ENCODE results near the gene COX8C. TPM values are rescaled to one million over a fixed set of nuclear protein-coding genes. Genes with fewer than 3 reads are reported as not detected.

COX8C gene
- total and polyA plus RNA-seq, 10 donors = not detected

DNA sequence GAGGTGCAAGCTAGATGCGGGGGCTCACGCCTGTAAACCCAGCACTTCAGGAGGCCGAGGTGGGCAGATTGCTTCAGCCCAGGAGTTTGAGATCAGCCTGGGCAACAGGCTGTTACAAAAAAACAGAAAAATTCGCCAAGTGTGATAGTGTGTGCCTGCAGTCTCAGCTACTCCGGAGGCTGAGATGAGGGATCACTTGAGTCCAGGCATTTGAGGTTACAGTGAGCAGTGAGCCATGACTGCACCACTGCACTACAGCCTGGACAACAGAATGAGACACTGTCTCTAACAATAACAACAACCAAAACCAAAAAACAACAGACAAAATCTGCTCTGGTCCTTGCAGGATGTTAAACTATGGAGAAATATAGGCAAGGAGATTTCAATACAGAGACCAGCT, 28.1 kb upstream of the COX8C start:
- Histone ChIP-seq H3K4me1 (peaks cover 0 to 66% (median 47%) of the 10 kb centered on the region in 6 donors), H3K27ac (no peak overlapping the region), H3K27me3 (replicated peaks in 1 of 7) (no peaks in the 10 kb centered on the region), H3K36me3 (peaks cover 0 to 10% (median 0%) of the 10 kb centered on the region in 6 donors), H3K9me3 (no peaks in the 10 kb centered on the region), H3K4me3 (no peak overlapping the region)
- intact Hi-C loops (cut with DNase I; ENCODE audit: low total_unique reads) = no loop called here
- TF ChIP-seq POLR2A (IDR thresholded peaks at IDR 0.05) (no peak), POLR2AphosphoS5 (IDR thresholded peaks at IDR 0.05) (no peak)
- TF ChIP-seq, protein P1, sequence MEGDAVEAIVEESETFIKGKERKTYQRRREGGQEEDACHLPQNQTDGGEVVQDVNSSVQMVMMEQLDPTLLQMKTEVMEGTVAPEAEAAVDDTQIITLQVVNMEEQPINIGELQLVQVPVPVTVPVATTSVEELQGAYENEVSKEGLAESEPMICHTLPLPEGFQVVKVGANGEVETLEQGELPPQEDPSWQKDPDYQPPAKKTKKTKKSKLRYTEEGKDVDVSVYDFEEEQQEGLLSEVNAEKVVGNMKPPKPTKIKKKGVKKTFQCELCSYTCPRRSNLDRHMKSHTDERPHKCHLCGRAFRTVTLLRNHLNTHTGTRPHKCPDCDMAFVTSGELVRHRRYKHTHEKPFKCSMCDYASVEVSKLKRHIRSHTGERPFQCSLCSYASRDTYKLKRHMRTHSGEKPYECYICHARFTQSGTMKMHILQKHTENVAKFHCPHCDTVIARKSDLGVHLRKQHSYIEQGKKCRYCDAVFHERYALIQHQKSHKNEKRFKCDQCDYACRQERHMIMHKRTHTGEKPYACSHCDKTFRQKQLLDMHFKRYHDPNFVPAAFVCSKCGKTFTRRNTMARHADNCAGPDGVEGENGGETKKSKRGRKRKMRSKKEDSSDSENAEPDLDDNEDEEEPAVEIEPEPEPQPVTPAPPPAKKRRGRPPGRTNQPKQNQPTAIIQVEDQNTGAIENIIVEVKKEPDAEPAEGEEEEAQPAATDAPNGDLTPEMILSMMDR (IDR thresholded peaks at IDR 0.05 in 8 of 11, conservative IDR thresholded peaks at IDR 0.05 in 3 of 11) = no peak
- WGBS, 5 donors = 87 to 95% (median 93%) methylated on average over 5 of the region's 5 CpGs
- no peak for DNase-seq

DNA sequence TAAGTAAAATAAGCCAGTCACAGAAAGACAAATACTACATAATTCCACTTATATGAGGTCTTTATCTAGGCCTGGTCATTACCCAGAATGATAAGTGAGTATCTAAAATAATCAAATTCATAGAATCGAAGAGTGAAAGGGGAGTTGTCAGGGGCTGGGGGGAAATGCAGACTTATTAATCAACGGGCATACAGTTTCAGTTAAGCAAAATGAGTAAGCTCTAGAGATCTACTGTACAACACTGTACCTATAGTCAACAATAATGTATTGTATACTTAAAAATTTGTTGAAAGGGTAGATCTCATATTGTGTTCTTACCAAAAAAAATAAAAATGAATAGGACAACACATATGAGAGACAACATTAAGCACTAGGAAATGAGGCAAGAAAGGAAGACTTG, 27.5 kb upstream of the COX8C start:
- Histone ChIP-seq H3K27ac (no peak overlapping the region), H3K36me3 (peaks cover 0 to 16% (median 0%) of the 10 kb centered on the region in 6 donors), H3K9me3 (no peaks in the 10 kb centered on the region), H3K27me3 (replicated peaks in 1 of 7) (no peaks in the 10 kb centered on the region), H3K4me3 (no peak overlapping the region), H3K4me1 (peaks cover 0 to 72% (median 51%) of the 10 kb centered on the region in 6 donors)
- TF ChIP-seq POLR2A (IDR thresholded peaks at IDR 0.05) = no peak
- WGBS, 5 donors = 73 to 88% (median 87%) methylated on average over 2 of the region's 2 CpGs
- no peak for DNase-seq
- intact Hi-C loops (cut with DNase I; ENCODE audit: low total_unique reads) = no loop called here

DNA sequence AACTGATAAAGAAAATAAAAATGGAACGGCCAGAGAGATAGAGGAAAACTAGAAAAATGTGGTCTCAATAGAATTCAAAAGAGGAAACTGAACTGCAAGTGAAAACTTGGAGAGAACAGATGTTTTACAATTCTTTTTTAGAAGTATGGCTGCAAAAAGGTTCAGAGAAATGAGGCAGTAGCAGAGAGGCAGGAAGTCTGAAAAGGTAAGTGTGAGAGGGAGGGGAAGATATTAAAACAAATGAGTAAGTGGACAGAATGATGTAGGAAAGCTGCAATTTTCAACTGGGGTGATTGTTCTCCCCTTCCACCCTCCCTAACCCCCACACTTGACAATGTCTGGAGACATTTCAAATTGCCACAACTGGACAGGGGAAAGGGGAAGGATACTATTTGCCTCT, 27.0 kb upstream of the COX8C start:
- 26 to 38% (median 34%) methylated on average over 1 of the region's 1 CpG for WGBS, 5 donors
- TF ChIP-seq POLR2AphosphoS5 (IDR thresholded peaks at IDR 0.05) (no peak), POLR2A (IDR thresholded peaks at IDR 0.05) (no peak)
- TF ChIP-seq, protein P1 (IDR thresholded peaks at IDR 0.05 in 8 of 11, conservative IDR thresholded peaks at IDR 0.05 in 3 of 11) = no peak
- H3K27me3 ChIP-seq (replicated peaks in 1 of 7) = no peaks in the 10 kb centered on the region
- H3K36me3 ChIP-seq = peaks cover 0 to 18% (median 0%) of the 10 kb centered on the region in 6 donors
- H3K4me1 ChIP-seq = peaks cover 0 to 76% (median 53%) of the 10 kb centered on the region in 6 donors
- DNase-seq = no peak
- no peaks in the 10 kb centered on the region for H3K9me3 ChIP-seq
- intact Hi-C loops (cut with DNase I; ENCODE audit: low total_unique reads) = no loop called here
- no peak overlapping the region for H3K4me3 ChIP-seq
- no peak overlapping the region for H3K27ac ChIP-seq

DNA sequence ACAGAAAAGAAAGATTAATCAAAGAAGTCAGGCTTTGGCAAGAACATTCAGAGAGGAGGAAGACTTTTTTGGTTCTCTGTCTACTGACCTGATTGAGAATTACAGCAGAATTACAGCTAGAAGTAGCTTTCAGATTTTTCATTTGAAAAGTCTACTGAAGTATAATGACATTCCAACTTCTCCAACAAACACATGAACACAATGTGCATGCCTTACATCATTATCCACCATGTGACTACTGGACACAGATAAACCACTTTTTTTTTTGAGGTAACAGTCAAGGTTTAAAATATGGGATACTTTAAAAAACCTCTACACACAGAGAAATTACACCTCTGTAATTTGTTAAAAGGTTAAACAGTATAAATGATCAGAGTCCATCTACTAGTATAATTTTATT, 26.5 kb upstream of the COX8C start:
- Histone ChIP-seq H3K4me3 (no peak overlapping the region), H3K27ac (no peak overlapping the region), H3K36me3 (peaks cover 0 to 18% (median 0%) of the 10 kb centered on the region in 6 donors), H3K27me3 (replicated peaks in 1 of 7) (no peaks in the 10 kb centered on the region), H3K4me1 (peaks cover 0 to 81% (median 56%) of the 10 kb centered on the region in 6 donors), H3K9me3 (no peaks in the 10 kb centered on the region)
- TF ChIP-seq, protein P1 (IDR thresholded peaks at IDR 0.05 in 8 of 11, conservative IDR thresholded peaks at IDR 0.05 in 3 of 11) = no peak
- no peak for TF ChIP-seq POLR2AphosphoS5 (IDR thresholded peaks at IDR 0.05)
- TF ChIP-seq POLR2A (IDR thresholded peaks at IDR 0.05) = no peak
- intact Hi-C loops (cut with DNase I; ENCODE audit: low total_unique reads) = no loop called here
- no peak for DNase-seq
